Measurements from ENCODE around the gene ANKRD63. TPM values are rescaled to one million over a fixed set of nuclear protein-coding genes. Genes with fewer than 3 reads are reported as not detected.

The ANKRD63 gene
- total RNA-seq, 1 experiment from 2014 or later, result 0.46 TPM

DNA sequence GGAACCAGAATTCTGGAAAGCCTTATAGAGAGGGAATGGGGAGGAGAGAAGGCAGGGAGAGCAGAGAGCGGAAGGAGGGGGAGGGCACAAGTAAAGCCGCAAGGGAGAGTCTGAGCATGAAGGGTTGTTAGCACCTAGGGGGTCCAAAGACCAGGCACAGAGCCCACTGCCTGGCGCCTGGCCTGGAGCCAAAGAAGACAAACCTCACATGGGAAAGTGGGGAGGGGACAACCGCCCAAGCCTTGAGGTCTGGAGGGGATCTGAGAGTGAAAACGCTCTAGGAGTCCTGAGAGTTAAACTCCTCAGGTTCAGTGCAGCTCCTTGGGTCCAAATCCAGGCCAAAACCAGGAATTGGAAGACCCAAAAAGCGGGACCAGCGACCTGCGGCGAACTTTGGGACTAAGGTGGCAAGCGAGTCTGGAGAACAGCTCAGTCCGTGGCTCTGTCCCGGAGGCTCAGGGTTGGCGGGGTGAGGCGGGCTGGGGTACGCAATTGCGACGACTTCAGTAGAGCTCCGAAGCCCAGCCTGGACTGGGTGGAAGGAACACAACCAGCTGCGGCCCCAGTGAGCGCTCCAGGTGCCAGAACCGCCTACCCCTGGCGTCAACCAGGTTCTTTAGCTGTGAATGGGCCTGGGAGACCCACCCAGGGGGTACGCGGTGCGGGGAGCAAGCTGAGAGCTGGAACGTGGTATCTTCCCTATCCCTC lies 39.8 kb upstream of the ANKRD63 start:
- TF ChIP-seq CTCF (conservative IDR thresholded peaks at IDR 0.05), result no peak
- H3K23me2 ChIP-seq (ENCODE audit: insufficient read length, low read depth, low read length, poor library complexity, severe bottlenecking), result peaks cover 10% of the 10 kb centered on the region
- H4K91ac ChIP-seq (ENCODE audit: insufficient read length, low read depth, low read length), result no peak overlapping the region
- no peak overlapping the region for H2AFZ ChIP-seq (ENCODE audit: low read length)
- no peak overlapping the region for H2BK120ac ChIP-seq (ENCODE audit: low read depth, low read length, poor library complexity, severe bottlenecking)
- no peaks in the 10 kb centered on the region for H3K9me3 ChIP-seq (ENCODE audit: control insufficient read depth, low read depth, low read length)
- Mint-ChIP-seq H3K4me1 (peaks cover 46 to 51% of the 10 kb centered on the region in 2 experiments), H3K36me3 (ENCODE audit: insufficient read depth in 1 of 3, low read depth in 3 of 3) (peaks cover 0 to 9% (median 6%) of the 10 kb centered on the region in 3 experiments; a peak in 4 of 7 replicates), H3K9me3 (peaks cover 0 to 6% of the 10 kb centered on the region in 2 experiments; a peak in 1 of 5 replicates), H3K4me3 (peak overlapping the region; percentile 50 to 82), H3K27ac (no peak overlapping the region), H3K27me3 (ENCODE audit: low read depth) (peaks cover 40% of the 10 kb centered on the region)
- H3K79me2 ChIP-seq (ENCODE audit: insufficient read depth, low read length), result no peaks in the 10 kb centered on the region
- no peak overlapping the region for H3K9ac ChIP-seq (ENCODE audit: extremely low read depth, insufficient read length, low read length)
- no peak overlapping the region for H3K18ac ChIP-seq (ENCODE audit: insufficient read length, low read depth, low read length)
- H3K14ac ChIP-seq (ENCODE audit: insufficient read depth, low read length), result no peak overlapping the region; the same call in 1 of the 2 replicates
- no CpG with 5 or more reads among the region's 26 CpGs for WGBS (ENCODE audit: extremely low coverage, insufficient read length, low lambda C conversion rate)
- peak overlapping the region; percentile 48 for H3K4me2 ChIP-seq (ENCODE audit: insufficient read depth, insufficient read length, low read length)
- H3K27me3 ChIP-seq (ENCODE audit: insufficient read depth, low read length), result no peaks in the 10 kb centered on the region; the same call in 1 of the 2 replicates
- H3K4ac ChIP-seq (ENCODE audit: low read depth, low read length), result no peak overlapping the region
- H3K27ac ChIP-seq (ENCODE audit: insufficient read length, low read depth, low read length), result no peak overlapping the region
- H3K79me1 ChIP-seq (ENCODE audit: insufficient read depth, low read depth, low read length, poor library complexity, severe bottlenecking), result no peaks in the 10 kb centered on the region
- DNase-seq, result no peak
- no peak overlapping the region for H2BK15ac ChIP-seq (ENCODE audit: low read depth, low read length)
- H3K56ac ChIP-seq (ENCODE audit: insufficient read length, low read depth, low read length), result no peak overlapping the region
- H4K8ac ChIP-seq (replicated peaks; ENCODE audit: insufficient read length, low read depth, low read length), result no peak overlapping the region
- peaks cover 17% of the 10 kb centered on the region; the same call in 1 of the 2 replicates for H3K4me1 ChIP-seq (ENCODE audit: insufficient read depth, low read length)
- H3T11ph ChIP-seq (ENCODE audit: low read length), result no peak overlapping the region
- H4K5ac ChIP-seq (ENCODE audit: insufficient read length, low read depth, low read length), result no peak overlapping the region
- H3K23ac ChIP-seq (ENCODE audit: insufficient read length, low read depth, low read length), result no peak overlapping the region
- H2BK12ac ChIP-seq (ENCODE audit: insufficient read length, low read depth, low read length), result no peak overlapping the region
- H2BK5ac ChIP-seq (ENCODE audit: insufficient read length, low read length), result no peak overlapping the region
- no peak overlapping the region for H2BK20ac ChIP-seq (ENCODE audit: low read depth, low read length, poor library complexity, severe bottlenecking)
- no peaks in the 10 kb centered on the region for H4K20me1 ChIP-seq (ENCODE audit: control insufficient read depth, insufficient read depth, insufficient read length)
- H2AK5ac ChIP-seq (ENCODE audit: insufficient read length, low read length), result no peak overlapping the region
